PC-9 (cell line): ENCODE results near the gene CCT3. TPM values are rescaled to one million over a fixed set of nuclear protein-coding genes. Genes with fewer than 3 reads are reported as not detected.

Experiments used
- BruUV-seq: library from RNA; stranded (reverse); fragments of 400-500 nt; replicated peaks from 2 replicates; lab custom pipeline; 2021; lab: Mats Ljungman, UMichigan
- CTCF ChIA-PET: fragments of 300-600 bp; sonication (Branson Sonifier 250); formaldehyde crosslinking; loops from one replicate; lab custom pipeline; 2022; ENCODE audit warnings: antibody characterized with exemption; lab: Charles Lee
- POLR2A ChIA-PET: fragments of 300-600 bp; sonication (Branson Sonifier 250); formaldehyde crosslinking; loops from one replicate; lab custom pipeline; 2022; ENCODE audit warnings: antibody characterized with exemption; ENCODE audit not compliant: unreplicated experiment; lab: Charles Lee
- DNase-seq, 2 experiments: peaks; one replicate each; pipeline versions ENCODE4 v3.0.0 to v3.0.0-alpha.2; 2015 to 2022; ENCODE audit warnings: mixed read lengths in 1 of 2
- H2AFZ ChIP-seq: fragments of 200-600 bp; sonication (generic); 2 replicates; pipeline ENCODE4 v1.8.1; 2017; ENCODE audit warnings: antibody characterized with exemption
- H3F3A ChIP-seq: fragments of 200-600 bp; sonication (generic); 2 replicates; pipeline ENCODE4 v1.8.1; 2017; ENCODE audit warnings: antibody characterized with exemption, mild to moderate bottlenecking, low read depth; ENCODE audit not compliant: insufficient read depth
- H3K27ac ChIP-seq: fragments of 200-600 bp; sonication (generic); 2 replicates; pipeline ENCODE4 v1.6.1; 2016; ENCODE audit warnings: mixed run types
- H3K27me3 ChIP-seq: fragments of 200-600 bp; sonication (generic); 2 replicates; pipeline ENCODE4 v1.6.1; 2016; ENCODE audit warnings: low read depth, mixed run types; ENCODE audit not compliant: insufficient read depth
- H3K36me3 ChIP-seq: fragments of 200-600 bp; sonication (generic); 2 replicates; pipeline ENCODE4 v1.6.1; 2016; ENCODE audit warnings: low read depth, mixed run types
- H3K4me1 ChIP-seq: fragments of 200-600 bp; sonication (generic); replicated peaks from 2 replicates; pipeline ENCODE4 v1.6.1; 2016; ENCODE audit warnings: mixed run types; ENCODE audit not compliant: insufficient read depth
- H3K4me2 ChIP-seq: fragments of 200-600 bp; sonication (generic); 2 replicates; pipeline ENCODE4 v1.6.1; 2017; ENCODE audit warnings: mixed run types
- H3K4me3 ChIP-seq: fragments of 200-600 bp; sonication (generic); 2 replicates; pipeline ENCODE4 v1.6.1; 2016; ENCODE audit warnings: mixed run types
- H3K79me2 ChIP-seq: fragments of 200-600 bp; sonication (generic); 2 replicates; pipeline ENCODE4 v1.6.1; 2017; ENCODE audit warnings: low read depth, mixed run types
- H3K9me2 ChIP-seq: fragments of 200-600 bp; sonication (generic); 2 replicates; pipeline ENCODE4 v1.8.1; 2017; ENCODE audit warnings: mild to moderate bottlenecking; ENCODE audit not compliant: insufficient read depth
- H3K9me3 ChIP-seq: fragments of 200-600 bp; sonication (generic); 2 replicates; pipeline ENCODE4 v1.8.1; 2016; ENCODE audit warnings: low read depth; ENCODE audit not compliant: insufficient read depth
- H4K20me1 ChIP-seq: fragments of 200-600 bp; sonication (generic); 2 replicates; pipeline ENCODE4 v1.8.1; 2017; ENCODE audit not compliant: insufficient read depth
- CTCF ChIP-seq: fragments of 200-600 bp; sonication (generic); conservative IDR thresholded peaks from 2 replicates; pipeline ENCODE4 v1.6.1; 2017; ENCODE audit warnings: mixed run types, antibody characterized with exemption, mild to moderate bottlenecking, moderate library complexity
- EZH2 ChIP-seq: fragments of 200-600 bp; sonication (generic); IDR thresholded peaks from 2 replicates; pipeline ENCODE4 v1.8.0; 2017; ENCODE audit warnings: antibody characterized with exemption, low read depth
- intact Hi-C: fragments of 100-400 bp; cut with micrococcal nuclease; formaldehyde crosslinking; loops from one replicate; pipeline ENCODE4 v1.10.0; 2022; ENCODE audit not compliant: unreplicated experiment
- total RNA-seq: library from RNA; stranded (reverse); gene quantifications from 2 replicates; pipeline ENCODE4 v1.2.3, GENCODE V29; 2021

CCT3 gene
- total RNA-seq, 1 experiment from 2014 or later: 317 TPM

GRCh38 chr1:156279837-156280236, 58.3 kb downstream of the CCT3 start:
- Histone ChIP-seq H3K4me3 (no peak overlapping the region), H3K36me3 (peaks cover 20% of the 10 kb centered on the region), H3K4me2 (no peak overlapping the region), H3K27me3 (no peaks in the 10 kb centered on the region), H3K9me2 (no peaks in the 10 kb centered on the region), H4K20me1 (peaks cover 19% of the 10 kb centered on the region), H3K79me2 (peaks cover 65% of the 10 kb centered on the region), H3K9me3 (no peaks in the 10 kb centered on the region), H3F3A (peaks cover 39% of the 10 kb centered on the region; the same call in 1 of the 2 replicates), H2AFZ (no peak overlapping the region), H3K27ac (no peak overlapping the region), H3K4me1 (peaks cover 25% of the 10 kb centered on the region)
- POLR2A ChIA-PET: no interaction called here
- no peak for DNase-seq
- intact Hi-C loops: loop anchor here (5.0 kb wide), 1 partner anchor 303 kb away; the partner anchor contains the start of gene ARHGEF2
- BruUV-seq: no TSS peak
- CTCF ChIA-PET: no interaction called here
- no peak for TF ChIP-seq CTCF
- no peak for TF ChIP-seq EZH2

GRCh38 chr1:156276966-156277381, 61.1 kb downstream of the CCT3 start:
- Histone ChIP-seq H3K4me1 (peaks cover 10% of the 10 kb centered on the region), H3K9me3 (no peaks in the 10 kb centered on the region), H3K27ac (no peak overlapping the region), H3F3A (peaks cover 27% of the 10 kb centered on the region; the same call in 1 of the 2 replicates), H3K36me3 (peaks cover 33% of the 10 kb centered on the region), H3K27me3 (no peaks in the 10 kb centered on the region), H2AFZ (no peak overlapping the region), H3K4me2 (no peak overlapping the region), H3K9me2 (no peaks in the 10 kb centered on the region), H3K4me3 (no peak overlapping the region), H3K79me2 (peaks cover 44% of the 10 kb centered on the region), H4K20me1 (peaks cover 22% of the 10 kb centered on the region)
- no peak for TF ChIP-seq EZH2
- TF ChIP-seq CTCF: no peak
- intact Hi-C loops: no loop called here
- DNase-seq: no peak
- no TSS peak for BruUV-seq
- ChIA-PET POLR2A (no interaction called here), CTCF (no interaction called here)

GRCh38 chr1:156276532-156276931, 61.6 kb downstream of the CCT3 start:
- Histone ChIP-seq H3K9me2 (no peaks in the 10 kb centered on the region), H3K27ac (no peak overlapping the region), H3K4me3 (no peak overlapping the region), H3K4me2 (no peak overlapping the region), H2AFZ (no peak overlapping the region), H3K4me1 (peaks cover 9% of the 10 kb centered on the region), H3K27me3 (no peaks in the 10 kb centered on the region), H3F3A (peaks cover 27% of the 10 kb centered on the region; the same call in 1 of the 2 replicates), H3K79me2 (peaks cover 40% of the 10 kb centered on the region), H4K20me1 (peaks cover 23% of the 10 kb centered on the region), H3K9me3 (no peaks in the 10 kb centered on the region), H3K36me3 (peaks cover 36% of the 10 kb centered on the region)
- no peak for DNase-seq
- TF ChIP-seq CTCF: no peak
- TF ChIP-seq EZH2: no peak
- ChIA-PET POLR2A (no interaction called here), CTCF (no interaction called here)
- no TSS peak for BruUV-seq
- intact Hi-C loops: no loop called here
